ENCODE results near the gene PORCN.

The PORCN gene

GRCh38 chrX:48489892-48490291 lies 18.9 kb upstream of the PORCN start:
- H3K27ac Mint-ChIP-seq: no peak overlapping the region
- no peaks in the 10 kb centered on the region for H3K36me3 Mint-ChIP-seq
- no peak overlapping the region for H3K4me3 Mint-ChIP-seq
- no peak for ATAC-seq
- H3K27me3 Mint-ChIP-seq: no peaks in the 10 kb centered on the region
- H3K9me3 Mint-ChIP-seq: no peaks in the 10 kb centered on the region
- peaks cover 7% of the 10 kb centered on the region for H3K4me1 Mint-ChIP-seq

DNA sequence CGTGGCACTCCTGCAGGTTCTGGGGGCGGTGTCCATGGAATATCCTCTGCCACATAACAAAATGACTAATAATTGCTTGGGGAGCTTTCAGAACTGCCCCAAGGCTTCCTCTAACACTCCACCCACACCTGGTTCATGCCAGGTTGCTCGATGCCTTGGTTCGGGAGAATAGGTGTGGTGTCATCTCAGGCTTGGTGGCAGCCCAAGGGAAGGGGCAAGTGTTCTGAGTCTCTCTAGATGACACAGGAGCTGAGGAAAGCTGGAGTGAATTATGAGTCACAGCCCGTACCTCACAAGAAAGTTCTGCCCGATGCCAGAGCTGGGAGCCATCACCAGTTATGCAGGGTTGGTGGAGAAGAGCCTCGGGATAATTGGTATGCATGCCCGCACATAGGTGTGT lies 18.1 kb upstream of the PORCN start:
- H3K4me1 Mint-ChIP-seq: peaks cover 7% of the 10 kb centered on the region
- H3K27me3 Mint-ChIP-seq: no peaks in the 10 kb centered on the region

GRCh38 chrX:48491809-48492208 lies 17.0 kb upstream of the PORCN start:
- H3K4me3 Mint-ChIP-seq: no peak overlapping the region
- no peaks in the 10 kb centered on the region for H3K27me3 Mint-ChIP-seq
- H3K4me1 Mint-ChIP-seq: peaks cover 7% of the 10 kb centered on the region
- no peaks in the 10 kb centered on the region for H3K36me3 Mint-ChIP-seq
- ATAC-seq: no peak
- H3K9me3 Mint-ChIP-seq: no peaks in the 10 kb centered on the region
- no peak overlapping the region for H3K27ac Mint-ChIP-seq

More for the DNA sequence above, 18.1 kb upstream of the PORCN start:
- no peaks in the 10 kb centered on the region for H3K9me3 Mint-ChIP-seq
- no peak for ATAC-seq
- no peaks in the 10 kb centered on the region for H3K36me3 Mint-ChIP-seq
- no peak overlapping the region for H3K4me3 Mint-ChIP-seq
- no peak overlapping the region for H3K27ac Mint-ChIP-seq

DNA sequence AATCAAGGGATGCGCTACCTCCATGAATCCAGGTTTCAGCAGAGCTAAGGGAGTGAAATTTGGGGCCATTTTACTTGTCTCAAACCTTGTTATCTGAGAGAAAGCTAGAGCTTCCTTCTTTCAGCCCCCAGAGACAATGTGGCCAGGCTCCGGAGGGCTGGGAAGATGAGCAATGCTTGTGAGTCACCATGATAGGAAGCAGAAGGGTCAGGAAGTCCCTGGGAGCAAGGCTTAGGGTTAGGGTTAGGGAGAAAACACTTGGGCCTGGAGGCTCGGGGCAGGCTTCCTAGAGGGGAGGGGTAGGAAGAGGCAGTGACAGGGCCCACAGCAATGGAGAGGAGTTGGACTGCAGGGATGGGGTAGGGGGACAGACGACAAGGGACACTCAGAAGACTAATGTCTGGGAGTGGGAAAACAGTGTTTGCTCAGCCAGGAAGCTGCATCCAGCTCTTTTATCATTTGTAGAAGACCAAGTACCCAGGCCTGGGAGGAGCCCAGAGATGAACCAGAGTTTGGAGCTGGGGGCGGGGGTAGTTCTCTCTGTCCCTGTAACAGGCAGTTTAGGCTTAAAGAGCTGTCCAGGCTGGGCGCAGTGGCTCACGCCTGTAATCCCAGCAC lies 16.4 kb upstream of the PORCN start:
- no peaks in the 10 kb centered on the region for H3K36me3 Mint-ChIP-seq
- no peaks in the 10 kb centered on the region for H3K9me3 Mint-ChIP-seq
- H3K27me3 Mint-ChIP-seq: no peaks in the 10 kb centered on the region
- H3K4me1 Mint-ChIP-seq: peaks cover 7% of the 10 kb centered on the region
- no peak overlapping the region for H3K27ac Mint-ChIP-seq
- H3K4me3 Mint-ChIP-seq: no peak overlapping the region
- ATAC-seq: no peak

DNA sequence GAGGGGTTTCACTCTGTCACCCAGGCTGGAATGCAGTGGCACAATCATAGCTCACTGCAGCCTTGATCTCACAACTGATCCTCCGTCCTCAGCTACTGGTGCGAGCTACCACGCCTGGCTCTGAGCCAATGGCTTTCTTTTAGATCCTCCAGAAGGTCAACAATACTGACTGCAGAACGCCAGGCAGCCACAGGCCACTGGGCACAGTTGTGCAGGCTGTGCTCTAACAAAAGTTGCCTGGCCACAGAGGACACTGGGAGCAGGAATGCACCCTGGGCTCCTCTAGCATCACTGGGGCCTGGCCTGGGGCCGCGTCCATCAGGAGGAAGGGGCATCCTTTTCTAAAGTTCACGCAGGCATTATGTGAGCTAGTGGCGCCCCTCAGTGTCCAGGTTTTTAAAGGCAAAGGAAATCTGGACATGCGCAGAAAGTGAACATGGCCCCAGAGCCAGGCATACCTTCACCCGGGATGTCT lies 14.9 kb upstream of the PORCN start:
- Mint-ChIP-seq H3K36me3 (no peaks in the 10 kb centered on the region), H3K4me3 (no peak overlapping the region), H3K9me3 (no peaks in the 10 kb centered on the region), H3K27ac (no peak overlapping the region), H3K4me1 (peaks cover 7% of the 10 kb centered on the region), H3K27me3 (no peaks in the 10 kb centered on the region)
- no peak for ATAC-seq

- H3K9me3 Mint-ChIP-seq: no peaks in the 10 kb centered on the region
- no peak overlapping the region for H3K4me3 Mint-ChIP-seq
- no peaks in the 10 kb centered on the region for H3K36me3 Mint-ChIP-seq
- ATAC-seq: no peak
- peaks cover 7% of the 10 kb centered on the region for H3K4me1 Mint-ChIP-seq
- no peaks in the 10 kb centered on the region for H3K27me3 Mint-ChIP-seq
- H3K27ac Mint-ChIP-seq: no peak overlapping the region
Observed at GRCh38 chrX:48496660-48497059, 12.1 kb upstream of the PORCN start.

GRCh38 chrX:48497871-48498270 lies 10.9 kb upstream of the PORCN start:
- Mint-ChIP-seq H3K4me1 (no peaks in the 10 kb centered on the region), H3K27ac (no peak overlapping the region)
- ATAC-seq: no peak

GRCh38 chrX:48498374-48498809 lies 10.4 kb upstream of the PORCN start:
- ATAC-seq: no peak
- H3K4me3 Mint-ChIP-seq: no peak overlapping the region
- no peaks in the 10 kb centered on the region for H3K9me3 Mint-ChIP-seq
- H3K36me3 Mint-ChIP-seq: no peaks in the 10 kb centered on the region
- H3K27ac Mint-ChIP-seq: no peak overlapping the region
- H3K4me1 Mint-ChIP-seq: no peaks in the 10 kb centered on the region
- H3K27me3 Mint-ChIP-seq: no peaks in the 10 kb centered on the region

More at GRCh38 chrX:48497871-48498270, 10.9 kb upstream of the PORCN start:
- no peaks in the 10 kb centered on the region for H3K9me3 Mint-ChIP-seq
- H3K36me3 Mint-ChIP-seq: no peaks in the 10 kb centered on the region
- H3K4me3 Mint-ChIP-seq: no peak overlapping the region
- H3K27me3 Mint-ChIP-seq: no peaks in the 10 kb centered on the region

DNA sequence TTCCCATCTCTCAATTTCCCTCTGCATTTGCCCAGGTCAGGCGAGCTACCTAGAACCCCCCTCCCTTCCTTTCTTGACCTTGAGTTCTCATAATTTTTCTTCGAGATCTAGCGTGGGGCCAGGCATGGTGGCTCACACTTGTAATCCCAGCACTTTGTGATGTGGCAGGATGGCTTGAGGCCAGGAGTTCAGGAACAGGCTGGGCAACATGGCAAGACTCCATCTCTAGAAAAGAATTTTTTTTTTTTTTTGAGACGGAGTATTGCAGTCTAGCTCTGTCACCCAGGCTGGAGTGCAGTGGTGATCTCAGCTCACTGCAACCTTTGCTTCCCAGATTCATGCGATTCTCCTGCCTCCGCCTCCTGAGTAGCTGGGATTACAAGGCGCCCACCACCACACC lies 4.5 kb upstream of the PORCN start:
- Mint-ChIP-seq H3K27ac (no peak overlapping the region), H3K9me3 (no peaks in the 10 kb centered on the region)
- no peak for ATAC-seq

DNA sequence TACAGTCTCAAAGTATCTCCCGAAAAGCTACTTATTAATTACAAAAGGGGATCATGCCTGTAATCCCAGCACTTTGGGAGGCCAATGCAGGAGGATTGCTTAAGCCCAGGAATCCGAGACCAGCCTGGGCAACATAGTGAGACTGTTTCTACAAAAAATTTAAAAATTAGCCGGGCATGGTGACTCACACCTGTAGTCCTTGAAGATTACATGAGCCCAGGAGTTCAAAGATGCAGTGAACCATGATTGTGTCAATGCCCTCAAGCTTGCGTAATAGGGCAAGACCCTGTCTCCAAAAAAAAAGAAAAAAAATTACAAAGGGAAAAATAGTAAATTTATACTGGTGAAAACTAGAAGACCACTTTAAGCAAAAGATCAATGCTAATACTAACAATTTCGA lies 3.3 kb upstream of the PORCN start:
- no peaks in the 10 kb centered on the region for H3K27me3 Mint-ChIP-seq
- ATAC-seq: no peak
- H3K4me1 Mint-ChIP-seq: peaks cover 13% of the 10 kb centered on the region
- no peaks in the 10 kb centered on the region for H3K36me3 Mint-ChIP-seq
- H3K27ac Mint-ChIP-seq: no peak overlapping the region
- H3K4me3 Mint-ChIP-seq: no peak overlapping the region
- no peaks in the 10 kb centered on the region for H3K9me3 Mint-ChIP-seq

More for the DNA sequence above, 4.5 kb upstream of the PORCN start:
- H3K4me3 Mint-ChIP-seq: no peak overlapping the region
- peaks cover 3% of the 10 kb centered on the region for H3K4me1 Mint-ChIP-seq
- no peaks in the 10 kb centered on the region for H3K36me3 Mint-ChIP-seq
- no peaks in the 10 kb centered on the region for H3K27me3 Mint-ChIP-seq

- Mint-ChIP-seq H3K27ac (no peak overlapping the region), H3K36me3 (peaks cover 11% of the 10 kb centered on the region), H3K9me3 (no peaks in the 10 kb centered on the region), H3K27me3 (no peaks in the 10 kb centered on the region), H3K4me1 (peaks cover 23% of the 10 kb centered on the region), H3K4me3 (no peak overlapping the region)
- ATAC-seq: no peak
Observed at GRCh38 chrX:48507246-48507645, 1.5 kb upstream of the PORCN start.

- Mint-ChIP-seq H3K27ac (peak overlapping the region; percentile 97), H3K36me3 (peaks cover 13% of the 10 kb centered on the region), H3K27me3 (no peaks in the 10 kb centered on the region), H3K9me3 (no peaks in the 10 kb centered on the region), H3K4me1 (peaks cover 23% of the 10 kb centered on the region), H3K4me3 (peak overlapping the region; percentile 97)
- ATAC-seq: peak; percentile 57
Observed at GRCh38 chrX:48509245-48509590, 426 bp downstream of the PORCN start.

DNA sequence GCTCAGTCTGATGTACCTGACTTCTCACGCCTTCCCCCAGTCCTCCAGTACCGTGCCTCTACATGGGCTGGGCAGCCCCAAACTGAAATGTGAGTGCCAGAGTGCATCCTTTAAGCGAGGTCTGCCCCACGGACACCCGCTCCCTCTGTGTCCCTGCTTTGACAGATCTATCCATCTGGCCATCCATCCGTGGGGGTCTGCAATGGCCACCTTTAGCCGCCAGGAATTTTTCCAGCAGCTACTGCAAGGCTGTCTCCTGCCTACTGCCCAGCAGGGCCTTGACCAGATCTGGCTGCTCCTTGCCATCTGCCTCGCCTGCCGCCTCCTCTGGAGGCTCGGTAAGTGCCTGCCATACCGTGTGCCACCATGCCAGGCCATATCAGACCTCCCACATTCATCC lies 827 bp downstream of the PORCN start:
- ATAC-seq: no peak
- Mint-ChIP-seq H3K27me3 (no peaks in the 10 kb centered on the region), H3K36me3 (peaks cover 14% of the 10 kb centered on the region), H3K27ac (peak overlapping the region; percentile 97), H3K4me1 (peaks cover 23% of the 10 kb centered on the region), H3K9me3 (no peaks in the 10 kb centered on the region), H3K4me3 (peak overlapping the region; percentile 97)

GRCh38 chrX:48511560-48511959 lies 2.8 kb downstream of the PORCN start:
- H3K27me3 Mint-ChIP-seq: no peaks in the 10 kb centered on the region
- peaks cover 32% of the 10 kb centered on the region for H3K36me3 Mint-ChIP-seq
- H3K9me3 Mint-ChIP-seq: no peaks in the 10 kb centered on the region
- no peak for ATAC-seq
- H3K4me3 Mint-ChIP-seq: no peak overlapping the region
- H3K27ac Mint-ChIP-seq: peak overlapping the region; percentile 54
- H3K4me1 Mint-ChIP-seq: peaks cover 23% of the 10 kb centered on the region

GRCh38 chrX:48512371-48512935 lies 3.7 kb downstream of the PORCN start:
- peaks cover 23% of the 10 kb centered on the region for H3K4me1 Mint-ChIP-seq

GRCh38 chrX:48513670-48514069 lies 4.9 kb downstream of the PORCN start:
- Mint-ChIP-seq H3K27me3 (no peaks in the 10 kb centered on the region), H3K36me3 (peaks cover 32% of the 10 kb centered on the region), H3K4me3 (no peak overlapping the region), H3K27ac (no peak overlapping the region), H3K9me3 (no peaks in the 10 kb centered on the region), H3K4me1 (peaks cover 23% of the 10 kb centered on the region)
- ATAC-seq: no peak

More at GRCh38 chrX:48512371-48512935, 3.7 kb downstream of the PORCN start:
- Mint-ChIP-seq H3K4me3 (no peak overlapping the region), H3K27ac (no peak overlapping the region), H3K9me3 (no peaks in the 10 kb centered on the region), H3K36me3 (peaks cover 32% of the 10 kb centered on the region), H3K27me3 (no peaks in the 10 kb centered on the region)
- ATAC-seq: no peak
